GM03348 (cell line): ENCODE results near the gene SKOR1.

Experiments used
- DNase-seq: peaks from one replicate; pipeline ENCODE4 v3.0.0; 2012; ENCODE audit warnings: low spot score

The SKOR1 gene

DNA sequence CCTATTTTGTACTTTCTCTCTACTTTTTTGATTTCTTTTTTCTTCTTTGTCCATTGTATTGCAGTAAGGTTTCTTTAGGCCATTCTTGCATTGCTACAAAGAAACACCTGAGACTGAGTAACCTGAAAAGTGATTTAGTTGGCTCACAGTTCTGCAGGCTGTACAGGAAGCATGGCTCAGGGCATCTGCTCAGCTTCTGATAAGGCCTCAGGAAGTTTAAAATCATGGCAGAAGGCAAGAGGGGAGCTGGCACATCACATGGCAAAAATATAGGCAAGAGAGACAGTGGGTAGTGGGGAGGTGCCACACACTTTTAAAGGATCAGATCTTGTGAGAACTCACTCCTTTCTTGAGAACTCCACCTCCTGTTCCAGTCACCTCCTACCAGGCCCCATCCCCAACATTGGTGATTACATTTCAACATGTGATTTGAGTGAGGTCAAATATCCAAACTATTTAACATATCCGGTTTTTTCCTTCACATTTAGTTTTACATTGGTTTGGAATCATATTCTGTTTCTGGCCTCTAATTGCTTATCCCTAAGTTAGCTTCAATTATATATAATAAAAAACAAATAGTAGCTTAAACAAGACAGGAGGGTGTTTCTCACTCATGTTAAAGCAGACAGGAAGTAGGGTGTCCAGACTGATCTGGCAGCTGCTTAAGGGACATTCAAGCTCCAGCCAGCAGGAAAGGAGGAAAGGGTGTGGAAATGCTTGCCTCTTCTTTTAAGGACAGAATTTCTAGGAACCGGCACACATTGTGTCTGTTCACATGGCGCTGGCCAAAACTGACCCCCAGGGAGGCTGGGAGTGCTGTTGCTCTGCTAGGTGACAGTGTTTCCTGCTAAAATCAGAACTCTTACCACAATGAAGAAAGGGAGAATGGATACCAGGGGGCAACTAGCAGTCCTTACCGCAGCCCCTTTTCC is 28.8 kb upstream of the SKOR1 start:
- DNase-seq, result no peak

DNA sequence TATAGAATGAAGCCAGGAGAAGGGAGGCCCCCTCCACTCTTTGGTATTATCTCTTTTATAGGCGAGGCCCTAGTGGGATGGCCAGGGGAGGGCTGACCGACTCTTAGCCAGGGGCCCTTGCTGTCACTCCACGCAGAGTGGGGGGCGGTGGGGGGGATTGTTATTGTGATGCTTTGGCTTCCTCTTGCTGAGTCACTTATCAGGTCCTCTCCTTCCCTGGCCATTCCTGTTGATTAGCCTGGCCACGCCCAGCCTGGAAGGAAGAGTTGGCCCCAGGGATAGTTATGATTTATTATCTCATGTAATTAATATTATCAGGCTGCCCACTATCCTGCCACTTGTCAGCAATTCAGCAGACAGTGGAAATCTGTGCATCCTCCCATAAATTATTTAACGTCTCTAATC is 25.5 kb upstream of the SKOR1 start:
- no peak for DNase-seq

DNA sequence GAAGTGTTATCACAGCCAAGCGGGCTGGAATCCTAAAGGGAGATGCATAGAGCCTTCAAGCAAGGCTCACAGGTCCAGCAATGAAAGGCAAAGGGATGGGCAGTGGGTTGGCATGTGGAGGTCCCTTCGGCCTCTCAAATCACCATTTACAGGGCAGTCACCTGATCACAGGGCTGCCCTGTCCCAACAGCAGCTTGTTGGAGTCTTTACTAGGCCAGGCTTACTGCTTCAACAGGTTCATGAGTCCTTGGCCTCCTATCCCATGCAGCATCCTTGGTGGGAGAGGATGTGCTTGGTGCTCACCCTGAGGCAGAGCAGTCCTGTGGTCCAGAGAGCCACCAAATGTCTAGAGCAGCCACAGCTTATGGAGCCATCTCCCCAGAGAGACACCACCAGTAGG is 24.2 kb upstream of the SKOR1 start:
- no peak for DNase-seq

DNA sequence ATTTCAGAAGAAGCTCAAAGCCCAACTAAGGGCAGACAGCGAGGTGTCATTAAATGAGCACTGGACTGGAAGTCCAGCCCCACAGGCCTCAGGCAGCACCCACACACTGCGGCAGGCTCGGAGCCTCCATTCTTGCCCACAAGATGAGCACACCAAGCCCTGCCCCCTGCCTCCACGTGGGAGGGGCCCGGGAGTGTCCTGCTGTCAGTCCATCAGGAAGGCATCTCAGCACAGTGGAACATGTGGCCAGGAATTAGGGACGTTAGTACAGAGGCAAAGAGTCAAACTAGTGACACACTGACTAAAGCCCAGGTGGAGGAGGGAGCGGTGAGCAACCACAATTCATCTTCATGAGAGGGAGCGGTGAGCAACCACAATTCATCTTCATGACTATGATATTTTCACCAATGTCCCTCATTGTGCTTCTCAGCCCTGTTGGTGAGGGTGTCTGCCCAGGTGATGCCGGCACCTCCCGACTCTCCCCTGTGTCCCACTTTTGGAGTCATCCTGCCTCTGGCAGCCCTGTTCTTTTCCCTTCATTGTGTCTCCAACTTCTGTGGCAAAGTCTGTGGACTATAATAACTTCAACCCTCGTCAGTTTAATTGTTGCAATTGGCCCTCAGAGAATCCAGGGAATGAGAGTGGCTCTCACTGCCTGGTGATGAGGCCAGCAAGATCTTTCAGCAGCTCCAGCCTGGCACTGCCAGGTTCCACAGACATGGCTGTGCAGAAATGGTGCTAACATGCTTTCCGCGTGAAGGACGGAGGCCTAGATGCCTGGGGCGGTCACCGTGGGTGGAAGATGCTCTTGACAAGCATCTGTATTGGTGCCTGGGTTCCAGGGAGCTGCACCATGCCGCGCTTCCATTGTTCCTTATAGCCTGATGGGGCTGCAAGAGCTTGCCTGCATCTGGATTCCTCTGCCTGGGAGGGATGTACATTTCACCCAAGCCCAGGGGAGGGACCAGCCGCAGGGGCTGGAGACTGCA is 23.1 kb upstream of the SKOR1 start:
- no peak for DNase-seq

DNA sequence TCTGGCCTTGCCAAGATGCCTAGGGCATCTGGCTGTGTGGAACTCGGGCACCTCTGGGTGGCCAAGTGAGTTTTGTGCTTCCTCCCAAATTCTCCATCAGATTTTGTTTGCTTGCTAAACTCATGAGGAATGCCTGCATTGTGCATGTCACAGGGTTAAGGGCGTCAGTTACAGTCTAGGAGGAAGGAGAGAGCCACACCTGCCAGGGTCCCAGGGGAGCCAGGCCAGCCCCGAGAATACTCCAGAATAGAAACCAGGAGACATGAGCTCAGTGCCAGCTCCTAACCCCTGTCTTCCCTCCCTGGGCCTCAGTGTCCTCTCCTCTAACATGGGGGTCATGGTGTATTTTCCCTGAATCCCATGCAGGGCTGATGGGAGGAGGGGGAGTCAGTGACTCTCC is 22.0 kb upstream of the SKOR1 start:
- no peak for DNase-seq

DNA sequence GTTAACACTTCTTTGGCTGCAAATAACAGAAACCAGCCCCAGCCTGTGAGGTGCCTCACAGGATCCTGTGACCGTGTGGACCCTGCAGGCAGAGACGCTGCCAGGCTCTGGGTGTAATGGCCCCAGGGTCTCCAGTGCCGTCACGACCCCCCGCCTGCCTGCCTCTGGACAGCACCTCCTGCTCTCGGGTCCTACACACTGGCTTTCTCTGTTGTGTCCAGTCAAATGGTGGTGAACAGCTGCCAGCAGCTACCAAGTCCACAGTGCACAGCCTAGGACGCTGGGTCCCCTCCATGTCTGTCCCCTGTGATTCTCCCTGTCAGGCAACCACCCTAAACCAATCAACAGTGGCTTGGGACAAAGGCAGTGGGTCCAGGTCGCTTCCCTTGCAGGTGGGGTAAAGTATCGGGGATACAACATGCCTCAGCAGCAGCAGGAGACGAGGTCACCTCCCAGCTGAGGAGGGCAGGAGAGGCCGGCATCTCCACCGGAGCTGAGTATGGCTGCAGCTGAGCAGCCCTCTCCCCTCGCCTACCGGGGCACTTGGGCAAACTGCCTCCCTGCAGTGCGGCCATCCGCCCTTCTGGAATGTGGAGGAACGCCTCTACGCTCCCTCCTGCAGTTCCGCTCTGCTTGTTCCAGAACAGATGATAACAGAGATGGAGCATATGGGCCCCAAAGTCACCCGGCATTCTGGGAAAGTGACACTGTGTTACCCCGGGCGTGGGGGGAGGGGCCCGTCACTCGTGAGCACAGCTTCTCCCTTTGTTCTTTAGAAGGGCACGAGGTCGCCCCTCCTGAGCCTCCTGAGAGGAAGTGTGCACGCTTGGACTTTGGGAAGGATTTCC is 21.1 kb upstream of the SKOR1 start:
- no peak for DNase-seq

DNA sequence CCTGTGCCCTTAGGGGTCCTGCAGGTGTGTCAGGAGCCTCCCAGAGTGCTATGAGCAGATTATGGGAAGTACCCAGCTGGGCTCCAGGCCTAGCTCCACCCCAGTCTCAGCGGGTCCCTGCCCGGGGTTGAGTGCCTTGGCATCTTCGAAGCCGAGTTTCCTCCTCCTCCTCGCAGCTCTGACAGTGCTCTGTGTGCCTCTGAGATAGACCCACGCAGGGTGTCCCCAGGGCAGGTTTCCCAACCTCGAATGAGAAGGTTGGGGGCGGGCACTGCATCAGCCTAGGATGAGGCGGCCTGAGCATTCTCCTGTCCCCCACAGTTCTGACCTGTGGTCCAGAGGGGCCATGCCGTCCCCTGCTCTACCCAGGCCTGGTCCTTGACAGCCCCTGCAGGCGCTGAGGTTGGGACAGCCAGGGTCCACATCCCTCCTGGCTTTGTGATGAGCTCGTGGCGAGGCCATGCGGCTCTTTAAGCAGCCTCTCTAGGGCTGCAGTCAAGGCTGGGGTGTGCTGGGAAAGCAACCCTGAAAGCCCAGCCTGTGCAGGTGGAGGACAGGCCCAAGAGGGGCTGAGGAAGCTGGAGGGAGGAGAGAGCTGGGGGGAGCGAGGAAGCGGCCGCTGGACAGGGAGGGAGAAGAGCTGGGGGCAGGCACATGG is 20.2 kb upstream of the SKOR1 start:
- DNase-seq, result no peak

DNA sequence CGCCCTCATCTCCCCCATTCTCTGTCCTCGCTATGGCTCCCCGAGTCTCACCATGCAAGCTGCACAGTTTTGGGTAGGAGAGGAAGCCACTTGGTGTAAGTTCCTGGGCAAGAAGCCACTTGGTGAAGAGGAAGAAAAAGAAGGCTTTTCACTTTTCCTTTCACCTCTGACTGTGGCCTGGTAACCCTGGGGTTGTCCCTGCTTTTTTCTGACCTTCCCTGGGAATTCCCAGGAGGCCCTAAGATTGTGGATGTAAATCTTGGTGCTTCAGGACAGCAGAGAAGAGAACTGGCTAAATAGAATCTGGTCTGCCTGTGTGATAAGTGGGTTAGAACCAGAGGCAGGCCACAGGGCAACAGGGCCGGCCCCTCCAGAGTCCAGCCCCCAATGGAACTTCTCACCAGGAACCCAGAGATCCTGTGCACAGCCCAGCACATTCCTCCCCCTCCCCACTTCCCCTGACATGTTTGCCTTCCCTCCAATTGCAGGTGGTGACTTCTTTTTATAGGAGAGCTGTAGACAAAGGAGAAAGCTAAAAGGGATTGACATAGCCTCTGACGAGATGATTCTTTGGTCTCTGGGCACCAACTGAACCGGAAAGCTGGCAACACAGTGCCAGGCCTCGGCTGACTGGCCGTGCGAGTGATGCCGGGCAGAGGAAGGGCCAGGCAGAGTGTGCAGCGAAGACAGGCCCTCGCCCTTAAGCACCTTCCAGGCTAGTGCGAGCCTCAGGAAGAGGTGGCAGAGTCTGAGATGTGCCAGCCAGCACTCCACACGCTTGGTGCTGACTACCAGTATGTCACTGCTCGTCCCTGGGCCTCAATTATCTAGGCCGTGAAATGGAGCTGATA is 19.4 kb upstream of the SKOR1 start:
- DNase-seq, result no peak

DNA sequence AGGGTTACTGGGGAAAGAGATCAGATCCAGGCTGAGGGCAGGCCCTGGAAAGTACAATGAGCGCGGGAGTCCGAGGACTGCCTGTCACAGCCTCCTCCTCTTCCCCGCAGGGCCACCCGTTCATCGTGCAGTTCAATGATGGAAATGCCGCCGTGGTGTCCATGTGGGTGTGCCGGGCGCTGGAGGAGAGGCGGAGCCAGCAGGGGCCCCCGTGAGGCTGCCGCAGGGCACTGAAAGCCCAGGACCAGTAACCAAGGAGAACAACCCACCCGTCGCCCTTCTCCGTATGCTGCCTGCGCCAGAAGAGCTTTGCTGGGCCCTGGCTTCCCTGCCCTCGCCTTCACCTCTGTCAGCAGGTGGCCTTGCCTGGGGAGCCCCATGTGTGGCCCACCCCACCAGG is 18.8 kb upstream of the SKOR1 start:
- no peak for DNase-seq

DNA sequence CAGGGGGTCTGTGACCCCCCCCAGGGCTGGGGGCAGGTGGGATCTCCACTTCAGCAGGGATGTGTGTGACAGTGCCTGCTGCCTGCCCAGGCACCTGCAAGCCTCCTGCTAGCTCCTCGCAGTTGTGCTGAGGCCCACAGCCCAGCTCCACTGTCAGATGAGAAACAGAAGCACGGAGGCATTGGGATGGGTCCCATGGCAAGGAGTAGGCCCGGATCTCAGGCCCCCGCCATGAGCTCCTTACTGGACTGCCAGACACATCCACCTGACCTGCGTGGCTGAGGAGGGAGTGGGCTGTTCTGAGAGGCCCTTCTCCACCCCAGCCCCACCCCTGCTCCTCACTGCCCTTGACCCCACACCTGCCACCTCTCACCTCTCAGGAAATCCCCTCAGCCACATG is 18.2 kb upstream of the SKOR1 start:
- no peak for DNase-seq

DNA sequence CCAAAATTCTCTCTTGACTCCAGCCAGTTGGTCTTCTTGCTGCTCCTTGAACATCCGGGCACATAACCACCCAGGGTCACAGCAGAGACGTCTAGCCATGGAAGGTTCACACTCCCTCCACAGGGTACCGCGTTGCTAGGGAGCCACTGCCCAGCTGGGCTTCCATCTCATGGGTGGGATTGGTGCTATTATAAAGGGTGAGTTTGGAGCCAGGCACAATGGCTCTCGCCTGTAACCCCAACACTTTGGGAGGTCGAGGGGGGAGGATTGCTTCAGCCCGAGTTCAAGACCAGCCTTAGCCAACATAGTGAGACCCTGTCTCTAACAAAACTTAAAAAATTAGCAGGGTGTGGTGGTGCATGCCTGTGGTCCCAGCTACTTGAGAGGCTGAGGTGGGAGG is 17.5 kb upstream of the SKOR1 start:
- DNase-seq, result no peak

DNA sequence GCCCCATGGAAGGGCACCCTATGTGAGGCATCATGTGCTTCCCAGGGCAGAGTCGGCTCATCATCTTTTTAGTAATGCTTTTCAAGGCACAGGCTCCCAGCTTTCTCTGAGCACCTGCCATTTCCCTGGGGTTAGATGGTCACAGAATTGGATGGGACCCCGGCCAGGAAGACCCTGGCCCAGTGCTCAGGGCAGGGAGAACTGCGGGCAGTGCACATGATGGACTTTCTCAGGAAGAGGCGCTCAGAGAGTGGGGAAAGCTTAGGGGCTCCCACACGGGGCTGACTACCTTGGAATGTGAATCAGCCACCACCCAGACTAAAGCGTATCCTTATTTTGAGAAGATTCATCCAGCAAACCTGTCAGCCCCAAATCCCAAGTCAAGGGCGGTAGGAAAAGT is 16.5 kb upstream of the SKOR1 start:
- DNase-seq, result no peak

DNA sequence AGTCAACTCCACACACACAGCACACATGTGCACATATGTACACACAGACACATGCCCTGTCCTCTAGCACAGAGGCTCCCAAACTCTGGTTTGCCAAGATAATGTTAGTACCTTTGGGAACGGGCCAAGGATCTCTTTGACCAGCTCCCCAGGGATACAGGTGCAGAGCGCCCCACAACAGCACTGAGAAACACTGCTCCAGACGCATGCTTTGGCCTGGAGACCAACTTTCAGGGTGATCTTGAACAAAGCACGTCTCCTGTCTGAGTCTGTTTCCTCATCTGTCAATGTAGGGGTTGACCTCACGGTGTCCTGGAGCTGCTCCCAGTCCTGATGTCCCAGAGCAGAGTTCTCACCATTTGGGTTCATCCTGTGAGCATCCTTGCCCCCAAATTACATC is 15.9 kb upstream of the SKOR1 start:
- DNase-seq, result no peak

DNA sequence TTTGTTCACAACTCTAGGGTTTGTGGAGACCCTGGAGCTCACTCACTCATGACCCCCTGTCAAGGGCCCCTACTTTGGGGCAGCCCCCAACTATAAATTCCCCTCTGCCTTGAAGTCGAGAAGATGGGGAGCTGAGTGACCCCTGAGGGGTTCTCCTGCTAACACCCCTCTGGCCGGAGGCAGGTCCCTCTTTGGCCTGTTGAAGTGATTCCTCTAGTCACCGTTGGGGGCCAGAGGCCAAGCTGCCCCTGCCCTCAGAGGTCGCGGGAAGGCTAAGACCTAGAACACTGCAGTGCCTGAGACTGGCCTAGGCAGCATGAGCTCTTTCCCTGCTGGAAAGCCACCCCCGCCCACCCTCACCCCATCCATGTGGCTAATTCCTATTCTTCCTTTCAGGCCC is 15.4 kb upstream of the SKOR1 start:
- no peak for DNase-seq

DNA sequence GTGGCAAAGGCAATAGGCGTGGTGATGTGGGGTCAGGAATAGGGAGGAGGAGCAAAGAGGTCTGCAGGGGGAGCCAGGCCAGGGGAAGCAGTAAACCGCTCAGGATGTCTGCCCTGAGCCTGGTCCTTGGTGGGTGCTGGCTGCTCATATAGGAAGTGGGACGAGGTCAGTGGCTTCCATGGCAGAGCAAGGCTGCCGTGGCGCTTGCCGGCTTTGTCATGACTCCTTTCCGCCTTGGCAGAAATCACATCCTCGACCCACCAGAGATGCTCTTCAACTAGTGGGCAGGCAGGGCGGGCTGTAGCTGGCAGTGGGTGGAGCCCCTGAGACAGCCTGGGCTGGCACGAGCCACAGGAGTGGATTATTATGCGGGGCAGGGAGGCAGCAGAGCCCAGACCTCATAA is 13.1 kb upstream of the SKOR1 start:
- no peak for DNase-seq

DNA sequence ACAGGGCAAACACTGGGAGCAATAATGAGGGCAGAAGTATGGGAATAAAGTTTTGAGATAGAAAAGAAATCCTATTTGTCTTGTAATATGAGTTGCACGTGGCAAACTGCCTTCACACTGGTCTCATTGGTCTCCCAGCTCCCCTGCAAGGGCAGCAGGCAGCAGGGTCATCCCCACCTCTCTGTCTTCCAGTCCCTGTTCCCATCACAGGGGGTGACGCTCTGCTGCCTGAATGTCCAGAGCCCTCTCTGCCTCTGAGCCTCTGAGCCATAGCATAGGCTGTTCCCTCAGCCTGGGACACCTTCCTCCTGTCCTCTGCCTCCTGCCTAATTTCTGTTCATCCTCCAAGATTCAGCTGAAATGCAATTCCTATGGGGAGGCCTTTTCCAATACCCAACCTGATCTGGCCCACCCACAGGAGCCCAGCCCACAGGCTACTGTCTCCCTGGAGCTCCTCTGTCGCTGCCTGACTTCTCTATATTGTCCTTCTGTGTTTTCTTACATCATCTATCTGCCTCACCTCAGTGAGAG is 12.1 kb upstream of the SKOR1 start:
- no peak for DNase-seq

DNA sequence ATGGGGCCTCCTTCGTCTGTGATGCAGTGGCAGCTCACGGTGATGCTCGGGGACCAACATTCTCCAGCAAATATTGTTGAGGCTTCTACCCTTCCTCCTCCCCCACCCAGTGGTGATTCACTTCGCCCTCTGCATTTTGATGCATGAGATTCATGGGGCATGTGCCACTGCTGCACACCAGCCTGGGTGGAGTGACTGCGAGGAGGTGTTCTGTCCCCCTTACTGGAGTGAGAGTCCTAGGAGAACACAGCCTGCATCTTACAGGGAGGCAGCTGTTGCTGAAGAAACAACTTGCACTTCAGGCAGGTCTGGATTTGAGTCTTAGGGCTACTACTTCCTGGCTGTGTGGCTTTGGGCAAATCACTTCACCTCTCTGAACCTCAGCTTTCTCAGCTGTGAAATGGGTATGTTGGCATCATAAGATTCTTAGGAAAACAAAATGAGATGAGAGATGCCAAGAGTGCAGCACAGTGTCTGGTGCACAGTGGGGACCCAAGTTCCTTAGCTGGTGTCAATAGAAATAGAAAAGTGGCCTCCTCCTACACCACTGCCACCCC is 10.2 kb upstream of the SKOR1 start:
- DNase-seq, result no peak

DNA sequence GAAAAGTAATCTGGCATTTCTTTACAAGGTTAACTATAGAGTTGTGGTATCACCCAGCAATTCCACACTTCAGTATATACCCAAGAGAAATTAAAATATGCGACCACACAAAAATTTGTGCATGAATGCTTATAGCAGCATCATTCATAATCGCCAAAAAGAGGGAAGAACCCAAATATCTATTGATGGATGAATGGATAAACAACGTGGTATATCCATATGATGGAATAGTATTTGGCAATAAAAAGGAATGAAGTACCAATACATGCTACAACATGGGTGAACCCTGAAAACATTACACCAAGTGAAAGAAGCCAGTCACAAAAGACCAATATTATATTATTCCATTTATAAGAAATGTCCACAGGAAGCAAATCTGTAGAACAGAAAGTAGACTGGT is 8.6 kb upstream of the SKOR1 start:
- no peak for DNase-seq

DNA sequence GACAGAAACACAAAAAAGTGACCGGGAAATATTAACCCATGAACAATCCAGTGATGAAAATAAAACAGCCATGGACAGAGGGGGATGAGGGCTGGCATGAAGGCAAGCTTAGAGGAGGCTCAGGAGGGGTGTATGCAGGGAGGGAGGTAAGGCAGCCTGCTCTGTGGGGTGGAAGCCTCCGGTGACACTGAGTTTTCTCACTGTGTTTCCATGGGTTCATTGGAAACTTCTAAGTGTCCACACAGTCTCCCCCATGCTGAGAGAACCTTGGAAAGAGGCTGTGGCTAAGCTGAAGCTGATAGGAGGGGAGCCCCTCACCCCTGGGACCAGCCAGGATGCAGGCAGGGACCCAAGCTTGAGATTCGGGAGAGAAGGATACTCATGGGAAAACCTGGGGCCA is 6.8 kb upstream of the SKOR1 start:
- no peak for DNase-seq

DNA sequence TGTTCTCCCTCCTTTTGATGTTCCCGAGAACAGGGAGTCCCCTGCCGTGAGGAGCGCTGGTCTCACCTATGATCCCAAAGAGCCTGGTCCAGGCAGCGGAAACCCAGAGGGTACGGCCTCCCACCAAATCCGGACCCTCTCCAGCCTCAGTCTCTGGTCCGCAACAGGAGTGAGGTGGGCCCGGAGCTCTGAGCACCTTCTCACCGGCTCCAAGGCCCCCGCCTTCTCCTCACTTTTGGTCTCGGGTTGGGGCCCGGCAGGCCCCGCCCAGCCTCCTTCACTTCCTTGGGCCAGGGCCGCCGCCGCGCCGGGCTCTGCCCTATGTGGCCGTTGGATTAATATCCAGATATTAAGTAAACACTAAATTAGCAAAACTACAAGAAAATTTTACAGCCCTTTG is 5.7 kb upstream of the SKOR1 start:
- no peak for DNase-seq
